Breast epithelium (tissue), 3 donors: ENCODE measurements around the gene PLCL2.

Source experiments
- POLR2A ChIP-seq: fragments of 450-650 bp; IDR thresholded peaks from one replicate; pipeline ENCODE4 v1.6.1; 2016; ENCODE audit warnings: antibody characterized with exemption, mild to moderate bottlenecking, moderate library complexity
- POLR2AphosphoS5 ChIP-seq, 3 donors: sonication (generic); formaldehyde crosslinking; IDR thresholded peaks; one replicate each; pipeline ENCODE4 v1.6.1; 2017; ENCODE audit warnings: antibody characterized with exemption in 3 of 3

GRCh38 chr3:17078926-17079465 is 194.2 kb downstream of the PLCL2 start:
- TF ChIP-seq POLR2A, result no peak
- TF ChIP-seq POLR2AphosphoS5 (IDR thresholded peaks at IDR 0.05), result no peak
